Lower lobe of right lung (tissue), 2 donors: ENCODE results near the gene PDLIM7. TPM values are rescaled to one million over a fixed set of nuclear protein-coding genes. Genes with fewer than 3 reads are reported as not detected.
"Not testable (repeated sequence)": the region's sequence is repeated elsewhere in the genome, so short reads cannot be mapped to it uniquely, and the experiment has no call there.

ENCODE experiments used
- ATAC-seq, 2 donors: fragments of 200-7000 bp; cut with Tn5 transposase; one replicate each; pipeline ENCODE4 v1.9.1; 2020 to 2022; ENCODE audit warnings: mild to moderate bottlenecking in 2 of 2, moderate library complexity in 2 of 2
- DNase-seq: peaks from one replicate; pipeline ENCODE4 v3.0.0-alpha.2; 2020
- H3K27ac ChIP-seq: fragments of 200-600 bp; one replicate; pipeline ENCODE4 v1.8.0; 2022
- H3K27me3 ChIP-seq: fragments of 200-600 bp; one replicate; pipeline ENCODE4 v1.8.0; 2022; ENCODE audit warnings: low read depth
- H3K36me3 ChIP-seq: fragments of 200-600 bp; one replicate; pipeline ENCODE4 v1.8.0; 2022; ENCODE audit warnings: mild to moderate bottlenecking
- H3K4me1 ChIP-seq: fragments of 200-600 bp; one replicate; pipeline ENCODE4 v1.8.0; 2022
- H3K4me3 ChIP-seq: fragments of 200-600 bp; one replicate; pipeline ENCODE4 v1.8.0; 2022; ENCODE audit warnings: mild to moderate bottlenecking
- H3K9me3 ChIP-seq: fragments of 200-600 bp; one replicate; pipeline ENCODE4 v1.8.0; 2022
- CTCF ChIP-seq: fragments of 200-600 bp; IDR thresholded peaks from one replicate; pipeline ENCODE4 v1.8.0; 2022; ENCODE audit warnings: antibody characterized with exemption, mild to moderate bottlenecking
- intact Hi-C: fragments of 100-400 bp; cut with DNase I; formaldehyde crosslinking; loops from one replicate; pipeline ENCODE4 v1.11.0; 2022
- total RNA-seq: library from RNA; stranded (reverse); fragmentation: NEBNext Ultra II Directional; extraction: Animal tissue kit (Norgen Biotek cat#: 25700); gene quantifications from one replicate; pipeline ENCODE4 v1.2.1, GENCODE V29; 2021
- donor health status: DM: no; HTN: yes; CAD: no; lungs with severe emphysema.

PDLIM7 gene
- total RNA-seq, 1 donor from 2014 or later = 47.1 TPM

GRCh38 chr5:177489119-177489716, 8.2 kb downstream of the PDLIM7 start:
- H3K9me3 ChIP-seq = no peaks in the 10 kb centered on the region
- ATAC-seq (no peak), DNase-seq (no peak)
- no peaks in the 10 kb centered on the region for H3K27me3 ChIP-seq
- no peak for TF ChIP-seq CTCF
- intact Hi-C loops = no loop called here
- no peak overlapping the region for H3K4me3 ChIP-seq
- peaks cover 69% of the 10 kb centered on the region for H3K36me3 ChIP-seq
- peaks cover 12% of the 10 kb centered on the region for H3K4me1 ChIP-seq
- no peak overlapping the region for H3K27ac ChIP-seq

- ATAC-seq (no peak), DNase-seq (no peak)
- peaks cover under 1% of the 10 kb centered on the region for H3K4me1 ChIP-seq
- no peaks in the 10 kb centered on the region for H3K27me3 ChIP-seq
- H3K4me3 ChIP-seq = no peak overlapping the region
- peaks cover 79% of the 10 kb centered on the region for H3K36me3 ChIP-seq
- intact Hi-C loops = no loop called here
- H3K9me3 ChIP-seq = no peaks in the 10 kb centered on the region
- H3K27ac ChIP-seq = no peak overlapping the region
- TF ChIP-seq CTCF = no peak
Measured at GRCh38 chr5:177487975-177488374, 9.4 kb downstream of the PDLIM7 start.

GRCh38 chr5:177487144-177487543, 10.3 kb downstream of the PDLIM7 start:
- intact Hi-C loops = no loop called here
- no peak for DNase-seq
- H3K27ac ChIP-seq = no peak overlapping the region
- no peaks in the 10 kb centered on the region for H3K27me3 ChIP-seq
- peaks cover 80% of the 10 kb centered on the region for H3K36me3 ChIP-seq
- no peak for ATAC-seq
- H3K4me3 ChIP-seq = no peak overlapping the region
- no peaks in the 10 kb centered on the region for H3K4me1 ChIP-seq
- TF ChIP-seq CTCF = no peak
- no peaks in the 10 kb centered on the region for H3K9me3 ChIP-seq

- H3K9me3 ChIP-seq = no peaks in the 10 kb centered on the region
- intact Hi-C loops = no loop called here
- no peaks in the 10 kb centered on the region for H3K4me1 ChIP-seq
- no peak overlapping the region for H3K27ac ChIP-seq
- H3K27me3 ChIP-seq = no peaks in the 10 kb centered on the region
- H3K36me3 ChIP-seq = peaks cover 76% of the 10 kb centered on the region
- ATAC-seq (no peak), DNase-seq (no peak)
- H3K4me3 ChIP-seq = no peak overlapping the region
- TF ChIP-seq CTCF = no peak
Measured at GRCh38 chr5:177486256-177486655, 11.1 kb downstream of the PDLIM7 start.

- intact Hi-C loops, H3K9me3 ChIP-seq, H3K27ac ChIP-seq, H3K4me3 ChIP-seq, ATAC-seq, DNase-seq, H3K4me1 ChIP-seq, H3K27me3 ChIP-seq: not testable (repeated sequence)
- peaks cover 71% of the 10 kb centered on the region for H3K36me3 ChIP-seq
Measured at GRCh38 chr5:177485753-177486152, 11.7 kb downstream of the PDLIM7 start.

GRCh38 chr5:177484902-177485549, 12.4 kb downstream of the PDLIM7 start:
- DNase-seq (no peak), ATAC-seq (no peak)
- H3K27me3 ChIP-seq = no peaks in the 10 kb centered on the region
- H3K36me3 ChIP-seq = peaks cover 66% of the 10 kb centered on the region
- intact Hi-C loops = no loop called here
- H3K9me3 ChIP-seq = no peaks in the 10 kb centered on the region
- no peak overlapping the region for H3K4me3 ChIP-seq
- H3K4me1 ChIP-seq = peaks cover 4% of the 10 kb centered on the region
- TF ChIP-seq CTCF = no peak
- no peak overlapping the region for H3K27ac ChIP-seq
